GM12873 (cell line): Measurements from ENCODE around the gene OR52A1.

ENCODE experiments used
- CTCF ChIP-seq: IDR thresholded peaks from 2 replicates; pipeline ENCODE4 v1.5.1; 2012; ENCODE audit warnings: low read depth, mild to moderate bottlenecking, moderate library complexity, low read length, control low read depth; ENCODE audit not compliant: insufficient read depth; ENCODE audit errors: missing control alignments

Gene OR52A1

GRCh38 chr11:5192738-5193137 is 38.2 kb upstream of the OR52A1 start:
- TF ChIP-seq CTCF = no peak

GRCh38 chr11:5188201-5188600 is 33.6 kb upstream of the OR52A1 start:
- TF ChIP-seq CTCF = no peak

- no peak for TF ChIP-seq CTCF
Observed at GRCh38 chr11:5178046-5178837, 23.7 kb upstream of the OR52A1 start.

GRCh38 chr11:5174934-5175333 is 20.4 kb upstream of the OR52A1 start:
- no peak for TF ChIP-seq CTCF

- TF ChIP-seq CTCF = no peak
Observed at GRCh38 chr11:5171856-5172255, 17.3 kb upstream of the OR52A1 start.

- no peak for TF ChIP-seq CTCF
Observed at GRCh38 chr11:5159806-5160205, 5.2 kb upstream of the OR52A1 start.

GRCh38 chr11:5153574-5154431 is 754 bp downstream of the OR52A1 start:
- no peak for TF ChIP-seq CTCF
